LoVo (cell line): ENCODE measurements around the gene PARVG.

Experiments
- DNase-seq: peaks from one replicate; pipeline ENCODE4 v3.0.0-alpha.2; 2016; ENCODE audit warnings: low spot score

The PARVG gene

DNA sequence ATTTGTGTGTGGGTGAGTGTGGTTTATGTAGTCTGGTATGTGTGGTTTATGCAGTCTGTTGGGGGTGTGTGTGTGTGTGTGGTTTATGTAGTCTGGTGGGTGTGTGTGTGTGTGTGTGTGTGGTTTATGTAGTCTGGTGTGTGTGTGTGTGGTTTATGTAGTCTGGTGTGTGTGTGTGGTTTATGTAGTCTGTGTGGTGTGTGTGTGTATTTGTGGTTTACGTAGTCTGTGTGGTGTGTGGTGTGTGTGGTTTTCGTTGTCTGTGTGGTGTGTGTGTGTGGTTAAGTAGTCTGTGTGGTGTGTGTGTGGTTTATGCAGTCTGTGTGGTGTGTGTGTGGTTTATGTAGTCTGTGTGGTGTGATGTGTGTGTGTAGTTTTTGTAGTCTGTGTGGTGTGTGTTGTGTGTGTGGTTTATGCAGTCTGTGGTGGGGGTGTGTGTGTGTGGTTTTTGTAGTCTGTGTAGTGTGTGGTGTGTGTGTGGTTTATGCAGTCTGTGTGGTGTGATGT lies 26.2 kb upstream of the PARVG start:
- no peak for DNase-seq

DNA sequence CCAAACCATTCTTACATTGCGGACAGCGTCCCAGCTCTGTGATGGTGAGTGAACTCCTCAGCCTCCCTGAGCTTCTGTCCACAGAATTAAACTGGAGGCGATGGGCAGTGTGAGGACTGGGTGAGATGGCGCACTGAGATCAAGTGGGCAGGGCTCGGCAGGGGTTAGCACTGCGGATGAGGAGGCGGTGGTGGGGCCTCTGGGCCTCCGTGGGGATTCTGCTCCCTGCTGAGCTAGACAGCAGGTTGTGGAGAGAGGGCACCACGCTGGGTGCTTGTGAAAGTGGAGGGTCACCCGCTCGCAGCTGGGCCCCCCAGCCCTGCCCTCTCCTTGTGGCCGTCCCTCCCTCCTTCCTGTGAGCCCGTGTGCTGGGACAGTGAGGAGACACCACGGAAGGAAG lies 25.6 kb upstream of the PARVG start:
- DNase-seq, result no peak

DNA sequence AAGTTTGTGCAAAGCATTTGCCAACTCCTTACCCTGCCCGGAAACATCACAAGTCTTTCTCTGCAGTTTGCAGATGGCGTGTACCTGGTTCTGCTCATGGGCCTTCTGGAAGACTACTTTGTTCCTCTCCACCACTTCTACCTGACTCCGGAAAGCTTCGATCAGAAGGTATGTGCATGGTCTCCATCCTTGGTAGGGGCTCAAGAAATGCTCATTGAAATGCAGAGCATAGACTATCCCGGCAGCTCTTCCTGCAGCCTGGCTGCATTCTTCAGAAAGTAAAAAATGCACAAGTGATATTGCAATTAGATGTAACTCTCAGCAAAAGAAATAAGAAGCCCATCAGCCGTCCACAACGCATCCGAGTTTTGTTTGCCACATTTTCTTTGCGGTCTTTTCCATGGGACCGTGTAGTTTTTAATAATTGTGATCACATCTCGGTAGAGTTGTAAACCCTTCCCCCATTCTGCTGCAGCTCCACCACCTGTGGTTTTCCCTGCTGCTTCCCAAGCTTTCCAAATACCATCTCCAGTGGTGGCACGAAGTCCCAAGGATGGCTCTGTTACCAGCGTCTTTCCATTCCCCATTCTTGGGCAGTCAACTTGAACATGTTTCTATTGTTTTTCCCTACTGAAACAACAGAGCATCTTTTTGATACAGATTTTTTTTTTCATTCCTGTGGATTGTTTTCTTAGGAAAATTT lies 22.7 kb upstream of the PARVG start:
- DNase-seq, result no peak

DNA sequence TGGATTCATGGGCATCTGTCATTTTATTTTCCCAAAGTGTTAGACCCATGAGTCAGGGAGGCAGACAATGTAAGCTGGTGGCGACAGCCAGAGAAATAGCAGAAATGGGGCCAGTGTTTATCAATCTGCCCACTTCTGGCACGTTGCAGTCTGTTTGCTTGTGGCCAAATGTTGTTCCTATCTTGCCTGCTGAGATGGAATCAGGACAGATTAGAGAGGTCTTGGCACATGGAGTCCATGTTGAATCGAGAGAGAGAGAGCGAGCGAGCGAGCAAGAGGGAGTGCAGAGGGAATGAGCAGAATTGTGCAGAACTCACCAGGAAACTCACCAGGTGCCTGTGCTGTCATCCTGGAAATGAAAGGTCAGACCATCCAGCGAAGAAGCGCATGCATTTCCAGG lies 21.9 kb upstream of the PARVG start:
- DNase-seq, result no peak

DNA sequence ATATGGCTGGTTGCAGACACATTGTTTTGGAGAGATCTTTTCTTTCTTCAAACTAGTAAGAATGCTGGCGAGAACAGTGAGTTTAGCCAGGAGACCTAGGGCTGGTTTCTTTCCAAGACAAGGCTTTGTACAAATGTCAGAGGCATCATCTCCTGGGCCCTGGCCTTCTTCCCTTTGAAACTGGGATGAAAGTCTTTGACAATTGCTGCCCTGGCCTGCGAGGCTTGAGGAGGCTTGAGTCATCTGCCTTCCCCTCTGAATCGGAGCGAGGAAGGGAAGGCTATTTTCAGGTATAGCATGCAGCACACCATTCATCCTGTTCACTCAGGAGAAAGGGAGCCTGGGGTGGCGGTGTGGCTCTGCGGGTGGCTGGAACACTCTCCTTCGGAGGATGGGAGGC lies 21.5 kb upstream of the PARVG start:
- DNase-seq, result no peak

DNA sequence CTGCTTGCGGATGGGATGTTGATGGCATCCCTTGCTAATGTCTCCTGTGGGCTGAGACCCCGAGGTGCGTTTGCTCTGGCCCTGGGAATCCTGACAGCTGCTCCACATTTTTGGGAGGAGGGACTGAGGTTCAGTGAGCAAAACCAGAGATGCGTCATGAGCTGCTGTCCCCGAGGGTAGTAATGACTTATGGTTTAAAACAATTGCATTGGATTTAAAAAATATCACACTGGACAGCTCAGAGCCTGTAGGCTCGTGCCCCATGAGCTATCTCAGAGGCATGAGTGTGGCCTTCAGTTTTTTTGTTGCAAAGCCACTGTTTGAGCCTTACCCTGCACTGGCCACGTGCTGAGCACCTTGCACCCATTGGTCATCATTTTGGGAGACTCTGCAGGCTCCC lies 20.9 kb upstream of the PARVG start:
- DNase-seq, result no peak

DNA sequence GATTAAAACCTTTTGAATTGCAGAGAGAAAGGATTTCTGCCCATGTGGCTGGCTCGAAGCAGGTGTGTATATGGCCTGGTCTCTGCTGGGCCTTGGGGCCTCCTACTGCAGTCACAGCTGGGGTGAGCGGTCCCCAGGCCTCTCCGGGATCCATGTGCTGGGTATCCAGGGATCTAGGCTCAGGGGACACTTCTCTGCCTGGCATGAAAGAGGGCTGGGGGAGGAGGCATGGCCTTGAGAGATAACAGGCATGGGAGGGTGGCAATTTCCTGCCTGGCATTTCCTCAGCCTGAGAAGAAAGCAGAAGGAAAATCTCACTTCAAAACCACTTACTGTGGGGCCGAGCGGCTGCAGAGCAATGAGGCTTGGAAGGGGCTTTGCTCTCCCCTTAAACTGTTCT lies 20.3 kb upstream of the PARVG start:
- DNase-seq, result no peak

DNA sequence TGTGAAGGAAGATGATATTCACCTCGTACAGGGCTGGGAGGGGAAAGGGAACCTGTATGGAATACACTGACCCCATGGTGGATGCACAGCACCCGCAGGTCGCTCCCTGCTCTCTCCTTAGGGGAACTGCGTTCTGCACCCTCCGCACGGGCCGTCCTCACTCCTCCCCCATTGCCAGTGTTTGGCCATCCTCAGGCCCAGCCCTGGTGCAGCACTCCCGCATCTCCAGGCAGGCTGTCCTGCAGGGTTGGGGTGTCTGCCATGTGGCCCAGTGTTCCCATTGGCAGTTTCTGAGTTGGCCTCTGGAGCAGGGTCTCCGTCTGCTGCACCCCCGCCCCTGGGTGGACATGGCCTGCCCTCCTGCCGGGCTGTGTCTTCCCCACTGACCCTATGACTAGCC lies 19.1 kb upstream of the PARVG start:
- DNase-seq, result no peak

DNA sequence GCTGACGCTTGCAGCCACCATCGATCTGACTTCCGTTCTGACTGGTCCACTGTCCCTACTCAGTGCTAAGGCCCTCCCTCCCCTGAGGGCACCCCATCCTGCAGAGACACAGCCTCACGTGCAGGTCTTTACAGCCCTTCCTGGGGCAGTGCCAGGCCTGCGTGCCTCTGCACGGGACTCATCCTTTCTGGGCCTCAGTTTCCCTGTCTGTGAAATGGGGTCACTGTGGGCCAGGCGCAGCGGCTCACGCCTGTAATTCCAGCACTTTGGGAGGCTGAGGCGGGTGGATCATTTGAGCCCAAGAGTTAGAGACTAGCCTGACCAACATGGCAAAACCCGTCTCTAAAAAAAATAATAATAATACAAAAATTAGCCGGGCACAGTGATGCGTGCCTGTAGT lies 17.8 kb upstream of the PARVG start:
- DNase-seq, result no peak

DNA sequence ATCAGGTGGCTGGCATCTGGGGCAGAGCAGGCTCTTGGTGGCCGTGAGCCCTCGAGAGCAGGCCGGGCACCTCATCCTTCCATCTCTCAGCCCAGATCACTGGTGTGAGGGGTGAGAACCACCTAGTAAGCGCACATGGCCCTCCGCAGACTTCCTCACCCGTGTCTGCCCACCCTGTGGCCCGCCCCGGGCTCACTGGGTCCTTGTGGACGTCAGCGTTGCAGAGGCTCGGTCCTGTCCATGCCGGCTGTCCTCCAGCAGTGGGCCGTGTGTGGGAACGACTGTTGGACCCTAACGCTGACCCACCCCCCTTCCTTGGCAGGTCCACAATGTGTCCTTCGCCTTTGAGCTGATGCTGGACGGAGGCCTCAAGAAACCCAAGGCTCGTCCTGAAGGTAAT lies 17.2 kb upstream of the PARVG start:
- DNase-seq, result no peak

DNA sequence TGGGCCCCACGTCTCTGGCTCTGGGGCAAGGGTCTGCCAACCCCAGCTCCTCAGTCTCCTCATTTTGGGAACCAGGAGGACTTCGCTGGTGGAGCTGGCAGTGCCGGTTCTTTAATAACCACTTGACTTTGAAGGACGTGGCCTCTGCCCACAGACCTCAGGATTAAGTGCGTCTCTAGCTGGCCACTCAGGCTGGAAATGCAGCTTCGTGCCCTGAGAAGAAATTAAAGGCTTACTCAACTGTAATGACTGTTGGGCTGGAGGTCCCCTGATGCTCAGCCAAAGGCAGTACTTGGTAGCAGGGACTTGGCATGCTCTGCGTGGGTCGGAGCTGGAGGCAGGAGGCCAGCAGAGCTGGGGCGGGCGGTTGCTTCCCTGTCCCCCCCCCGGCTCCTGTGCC lies 16.7 kb upstream of the PARVG start:
- DNase-seq, result no peak

DNA sequence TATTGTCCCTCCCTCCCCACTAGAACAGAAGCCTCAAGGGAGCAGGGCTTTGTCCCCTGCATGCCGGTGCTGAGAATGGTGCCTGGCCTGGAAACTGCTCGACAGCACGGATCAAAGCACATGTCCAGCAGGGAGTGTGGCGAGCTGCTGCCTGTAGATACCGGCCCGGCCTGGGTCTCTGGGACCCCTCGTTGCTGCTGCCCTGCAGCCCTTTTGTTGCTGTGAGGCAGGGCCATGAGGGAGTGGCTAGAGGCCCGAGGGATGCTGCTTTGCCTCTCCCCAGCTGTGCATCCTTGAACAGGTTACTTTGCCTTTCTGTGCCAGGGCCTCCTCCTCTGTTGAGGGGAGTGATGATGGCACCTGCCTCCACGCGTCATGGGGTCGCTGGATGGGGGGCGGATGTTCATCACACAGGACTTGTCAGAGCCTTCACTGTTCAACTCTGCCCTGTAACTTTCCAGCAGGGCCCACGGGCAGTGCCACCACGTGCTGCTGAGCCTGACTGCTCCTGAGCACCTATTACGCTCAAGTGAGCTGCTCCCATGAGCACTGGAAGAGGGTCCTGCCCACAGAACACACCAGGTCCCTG lies 15.3 kb upstream of the PARVG start:
- no peak for DNase-seq

DNA sequence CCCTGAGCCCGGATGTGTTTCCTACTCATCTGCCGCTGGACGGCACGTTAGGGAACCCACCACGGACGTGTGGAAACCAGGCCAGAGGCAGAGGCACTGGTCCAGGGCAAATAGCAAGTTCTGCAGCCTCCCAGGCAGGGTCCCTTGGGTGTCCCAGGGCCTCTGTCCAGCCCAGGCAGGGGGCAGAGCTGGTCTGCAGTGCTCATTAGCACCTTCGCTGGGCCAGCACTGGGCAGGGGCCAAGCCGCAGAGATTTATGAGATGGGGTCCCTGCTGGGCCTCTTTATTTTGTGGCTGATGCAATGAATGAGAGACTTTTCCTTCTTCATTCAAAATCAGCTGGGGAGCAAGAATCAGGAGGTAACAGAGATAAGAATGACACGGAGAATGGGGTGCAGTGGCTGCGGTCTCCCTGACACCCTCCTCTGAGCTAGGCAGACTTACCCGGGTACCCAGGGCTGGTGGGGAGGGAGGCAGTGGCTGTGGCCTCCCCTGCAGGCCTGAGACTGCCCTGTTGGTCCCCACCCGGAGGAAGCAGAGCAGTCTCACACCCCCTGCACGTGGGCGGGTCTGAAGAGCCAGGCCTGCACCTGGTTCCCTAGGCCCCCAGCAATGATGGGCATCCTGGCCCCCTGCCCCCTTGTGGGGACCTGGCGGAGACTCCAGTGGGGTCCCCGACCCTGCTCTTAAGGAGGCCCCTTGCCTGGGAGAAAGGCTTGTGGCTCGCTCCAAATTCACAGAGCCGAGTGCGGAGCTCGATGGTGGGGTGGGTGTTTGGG lies 14.0 kb upstream of the PARVG start:
- no peak for DNase-seq

DNA sequence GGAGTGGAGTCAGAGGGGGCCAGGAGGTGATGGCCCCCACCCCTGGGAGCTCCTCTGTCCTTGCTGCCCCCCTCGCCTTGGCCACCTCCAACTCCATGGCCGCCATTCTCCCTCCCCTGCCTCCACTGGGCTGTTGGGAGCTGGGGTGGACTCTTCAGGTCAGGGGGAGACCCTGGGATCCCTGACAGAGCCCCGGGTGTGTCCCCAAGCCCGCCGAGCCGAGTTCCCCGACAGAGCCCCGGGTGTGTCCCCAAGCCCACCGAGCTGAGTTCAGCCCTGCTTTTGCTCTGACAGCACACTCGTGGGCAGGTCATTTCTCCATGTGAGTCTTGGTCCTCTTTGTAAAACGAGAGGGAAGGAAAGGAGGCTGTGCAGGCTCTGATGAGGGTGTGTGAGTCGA lies 13.2 kb upstream of the PARVG start:
- no peak for DNase-seq

DNA sequence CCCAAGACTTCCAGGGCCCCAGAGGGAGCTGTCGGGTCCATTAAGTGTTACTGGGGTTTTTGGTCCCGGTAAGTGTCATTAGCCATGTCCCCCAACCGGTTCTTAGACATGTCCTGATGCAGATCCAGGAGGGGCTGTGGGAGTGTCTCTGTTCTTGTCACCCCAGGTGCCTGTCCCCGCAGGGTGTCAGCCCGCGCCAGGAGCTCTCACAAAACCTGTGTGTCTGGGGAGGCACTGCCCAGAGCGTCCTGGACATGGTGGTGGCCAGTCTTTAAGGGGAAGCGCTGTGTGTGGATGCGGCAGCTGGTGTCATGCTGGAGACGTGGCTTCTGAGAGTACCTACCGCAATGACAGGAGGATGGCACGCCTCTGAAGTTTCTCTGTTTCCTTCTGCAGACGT lies 12.5 kb upstream of the PARVG start:
- DNase-seq, result no peak

DNA sequence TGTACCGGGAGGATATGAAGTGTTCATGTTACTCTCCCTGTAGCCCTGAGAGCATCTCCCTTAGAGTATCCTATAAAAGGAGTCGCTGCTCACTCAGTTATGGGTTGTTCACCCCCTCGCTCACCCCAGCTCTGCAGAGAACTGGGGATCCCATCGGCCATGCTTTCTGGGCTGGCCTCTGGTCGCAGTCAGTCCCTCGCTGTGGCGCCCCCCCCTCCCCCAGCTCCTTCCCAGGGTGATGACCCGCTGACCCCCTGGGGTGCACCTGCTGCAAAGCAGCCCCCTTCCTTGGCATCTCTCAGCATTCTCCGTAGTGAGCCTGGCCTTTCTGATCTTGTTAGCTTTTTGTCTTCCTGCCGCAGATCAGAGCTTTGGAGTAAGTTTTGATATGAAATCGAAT lies 10.3 kb upstream of the PARVG start:
- no peak for DNase-seq

DNA sequence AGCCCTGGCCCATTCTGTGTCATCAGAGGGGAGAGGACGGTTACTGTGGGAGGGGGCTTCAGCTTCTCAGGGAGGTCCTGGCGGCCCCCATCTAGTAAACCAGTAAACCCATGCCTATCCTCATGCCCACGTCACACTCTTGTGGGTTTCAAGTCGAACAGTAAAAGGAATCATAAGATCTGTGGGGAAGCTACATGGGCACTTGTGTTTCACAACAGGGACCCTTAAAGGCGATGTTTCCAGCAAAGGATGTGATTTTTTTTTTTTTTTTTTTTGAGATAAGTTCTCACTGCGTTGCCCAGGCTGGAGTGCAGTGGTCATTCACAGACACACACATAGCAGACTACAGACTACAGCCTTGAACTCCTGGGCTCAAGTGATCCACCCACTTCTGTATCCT lies 9.2 kb upstream of the PARVG start:
- no peak for DNase-seq

DNA sequence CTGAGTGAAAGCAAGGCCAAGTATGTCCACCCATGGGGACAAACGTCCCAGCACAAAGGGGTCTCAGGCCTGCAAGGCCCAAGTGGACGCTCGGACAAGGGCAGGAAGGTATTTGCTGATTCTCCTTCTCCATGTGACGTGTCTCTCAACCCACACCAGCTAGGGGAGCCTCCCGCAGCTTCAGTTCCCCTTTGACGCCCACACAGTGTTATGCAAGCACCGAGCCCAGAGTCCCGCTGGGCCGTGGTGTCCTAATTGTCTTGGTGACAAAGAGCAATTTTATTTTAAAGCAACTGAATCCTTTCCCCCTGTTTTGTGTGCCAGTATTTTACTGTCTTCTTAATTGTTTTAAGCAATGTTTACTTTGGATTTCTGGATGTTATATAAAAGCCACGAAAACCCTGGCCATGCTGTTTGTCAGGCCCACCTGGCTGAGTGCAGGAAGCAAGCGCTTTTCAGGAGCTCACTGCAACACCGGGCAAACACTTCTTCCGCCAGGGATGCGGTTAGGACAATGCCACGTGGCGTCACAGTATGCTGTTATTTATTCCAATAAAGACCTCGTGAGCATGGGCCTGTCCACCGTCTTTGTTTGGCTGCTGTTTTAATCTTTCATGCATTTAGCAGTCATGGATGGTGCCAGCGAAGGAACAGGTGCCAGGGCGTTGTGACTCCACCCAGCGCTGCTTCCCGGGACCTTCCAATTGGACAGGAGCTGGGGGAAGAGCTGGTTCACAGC lies 8.2 kb upstream of the PARVG start:
- no peak for DNase-seq

DNA sequence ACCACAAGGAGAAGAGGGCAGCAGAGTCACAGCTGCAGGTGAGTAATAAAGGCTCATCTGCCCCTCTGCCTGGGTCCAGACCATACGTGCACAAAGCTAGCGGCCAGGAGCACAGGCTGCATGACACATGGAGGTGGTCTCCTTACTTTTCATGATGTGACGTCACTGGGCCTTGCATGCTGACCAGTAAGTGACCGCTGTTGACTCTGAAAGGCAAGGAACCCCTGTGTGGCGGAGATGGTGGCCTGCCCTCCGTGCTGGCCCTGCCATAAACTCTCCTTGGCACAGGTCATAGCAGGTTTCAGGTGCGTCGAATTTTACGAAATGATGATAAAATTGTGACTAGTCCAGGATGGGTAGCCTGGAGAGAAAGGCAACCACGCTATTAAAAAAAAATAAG lies 7.6 kb upstream of the PARVG start:
- no peak for DNase-seq

DNA sequence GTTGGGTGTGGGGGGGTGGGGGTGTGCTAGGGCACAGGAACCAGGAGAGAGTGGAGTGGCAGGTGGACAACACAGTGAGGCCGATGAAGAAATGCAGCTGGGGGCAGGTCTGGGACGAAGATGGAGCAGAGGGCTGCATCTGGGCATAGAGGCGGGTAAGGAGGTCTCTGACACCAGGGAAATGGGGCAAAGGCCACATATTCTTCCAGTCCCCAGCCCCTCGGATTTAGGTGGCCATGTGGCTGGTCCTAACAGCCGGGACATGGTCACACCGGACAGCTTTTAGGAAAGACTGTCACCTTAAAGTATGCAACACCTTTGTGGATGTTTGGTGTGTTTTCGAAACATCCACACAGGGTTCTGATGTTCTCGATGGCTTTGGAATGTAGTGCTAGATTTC lies 5.0 kb upstream of the PARVG start:
- DNase-seq, result no peak

DNA sequence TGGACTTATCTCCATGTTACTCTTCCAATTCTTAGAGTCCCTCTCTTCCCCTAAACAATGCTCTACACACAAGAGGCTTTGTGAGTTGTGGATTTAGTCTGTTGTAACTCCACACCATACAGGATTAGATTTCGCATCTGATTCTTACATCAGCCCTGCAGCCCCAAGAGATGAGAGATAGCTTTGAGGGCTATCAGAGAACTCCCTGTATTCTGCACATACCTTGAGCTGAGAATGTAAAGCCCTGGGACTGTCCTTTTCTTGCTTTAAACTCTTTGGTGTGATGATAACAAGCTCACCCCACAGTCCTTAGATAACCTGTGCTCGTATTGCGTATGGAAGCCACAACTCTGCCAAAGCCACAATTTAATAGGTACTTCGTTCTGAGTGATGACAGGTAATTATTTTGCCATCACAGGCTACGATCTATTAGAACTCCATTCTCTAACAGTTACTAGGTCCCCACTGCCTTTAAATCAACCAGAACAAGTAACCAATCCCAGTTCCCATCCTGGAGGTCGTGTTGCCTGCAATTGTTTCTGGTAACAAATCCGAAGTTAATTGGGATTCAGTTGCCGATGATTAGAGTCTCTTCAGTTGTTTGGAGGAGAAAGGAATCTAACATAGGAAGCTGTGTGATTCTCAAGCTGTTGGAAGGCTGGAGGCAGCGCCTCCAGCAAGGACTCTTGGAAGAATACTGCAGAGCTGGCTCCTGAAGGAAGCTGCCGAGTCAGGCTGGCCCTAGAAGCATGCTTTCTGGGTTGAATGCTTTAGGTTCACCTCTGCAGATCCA lies 1.3 kb upstream of the PARVG start:
- DNase-seq, result no peak
